ENCODE data around the gene SYT17.

Gene SYT17

GRCh38 chr16:19139436-19140091 lies 28.5 kb upstream of the SYT17 start:
- no peak for DNase-seq

GRCh38 chr16:19140396-19140795 lies 27.6 kb upstream of the SYT17 start:
- no peak for DNase-seq

- no peak for DNase-seq
Observed at GRCh38 chr16:19142939-19143598, 25.0 kb upstream of the SYT17 start.

GRCh38 chr16:19143599-19143956 lies 24.5 kb upstream of the SYT17 start:
- no peak for DNase-seq

- no peak for DNase-seq
Observed at GRCh38 chr16:19145010-19145409, 23.0 kb upstream of the SYT17 start.

DNA sequence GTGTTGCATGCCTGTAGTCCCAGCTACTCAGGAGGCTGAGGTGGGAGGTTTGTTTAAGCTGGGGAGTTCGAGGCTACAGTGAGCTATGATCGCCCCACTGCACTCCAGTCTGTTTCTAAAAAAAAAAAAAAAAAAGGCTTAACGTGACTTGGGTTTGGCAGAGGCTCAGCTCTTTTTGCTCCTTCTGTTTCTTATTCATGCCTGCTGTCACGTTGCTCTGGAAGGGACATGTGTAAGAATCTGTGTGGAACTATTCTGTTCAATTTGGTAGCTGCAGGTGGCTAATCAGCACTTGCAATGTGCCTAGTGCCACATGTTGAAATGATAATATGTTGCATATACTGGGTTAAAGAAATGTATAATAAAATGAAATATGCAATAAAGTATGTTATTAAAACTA lies 20.9 kb upstream of the SYT17 start:
- no peak for DNase-seq

DNA sequence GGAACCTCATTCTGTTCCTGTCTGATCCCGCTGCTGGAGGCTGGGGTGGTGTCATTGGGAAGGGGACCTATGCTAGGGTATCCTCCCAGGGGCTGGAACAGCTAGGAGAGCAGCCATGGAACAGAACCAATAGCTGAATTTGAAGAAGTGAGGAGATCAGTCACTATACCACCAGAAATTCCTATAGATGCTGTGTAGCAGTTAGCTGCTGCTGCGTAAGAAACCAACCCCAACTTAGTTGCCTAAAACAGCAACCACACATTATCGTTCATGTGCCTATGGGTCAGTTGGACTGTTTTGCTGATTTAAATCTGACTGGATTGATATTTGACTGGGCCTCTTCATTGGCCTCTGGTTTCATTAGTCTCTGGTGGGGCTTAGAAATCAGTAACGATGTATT lies 20.4 kb upstream of the SYT17 start:
- no peak for DNase-seq

DNA sequence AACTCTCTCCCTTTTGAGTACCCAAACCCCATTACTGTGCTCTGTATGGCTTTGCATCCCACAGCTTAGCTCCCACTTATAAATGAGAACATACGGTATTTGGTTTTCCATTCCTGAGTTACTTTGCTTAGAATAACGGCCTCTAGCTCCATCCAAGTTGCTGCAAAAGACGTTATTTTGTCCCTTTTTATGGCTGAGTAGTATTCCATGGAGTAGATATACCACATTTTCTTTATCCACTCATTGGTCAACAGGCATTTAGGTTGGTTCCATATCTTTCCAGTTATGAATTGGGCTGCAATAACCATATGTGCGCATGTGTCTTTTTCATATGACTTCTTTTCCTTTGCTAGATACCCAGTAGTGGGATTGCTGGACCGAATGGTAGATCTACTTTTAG lies 19.9 kb upstream of the SYT17 start:
- DNase-seq, result no peak

DNA sequence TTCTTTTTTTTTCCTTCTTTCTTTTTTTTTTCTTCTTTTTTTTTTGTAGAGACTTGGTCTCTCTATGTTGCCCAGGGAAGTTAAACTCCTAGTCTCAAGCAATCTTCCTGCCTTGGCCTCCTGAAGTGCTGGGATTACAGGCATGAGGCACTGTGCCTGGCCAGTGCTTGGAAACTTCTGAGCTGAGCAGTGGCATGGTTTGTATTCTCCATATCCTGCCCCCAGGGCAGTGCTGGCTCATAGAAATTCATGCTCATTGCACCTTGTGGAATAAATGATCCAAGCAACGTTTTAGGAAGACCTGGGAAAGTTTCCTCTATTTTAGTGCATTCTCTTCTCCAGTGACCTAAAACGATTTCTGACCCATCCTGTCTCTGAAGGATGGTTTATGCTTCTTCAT lies 16.7 kb upstream of the SYT17 start:
- no peak for DNase-seq

DNA sequence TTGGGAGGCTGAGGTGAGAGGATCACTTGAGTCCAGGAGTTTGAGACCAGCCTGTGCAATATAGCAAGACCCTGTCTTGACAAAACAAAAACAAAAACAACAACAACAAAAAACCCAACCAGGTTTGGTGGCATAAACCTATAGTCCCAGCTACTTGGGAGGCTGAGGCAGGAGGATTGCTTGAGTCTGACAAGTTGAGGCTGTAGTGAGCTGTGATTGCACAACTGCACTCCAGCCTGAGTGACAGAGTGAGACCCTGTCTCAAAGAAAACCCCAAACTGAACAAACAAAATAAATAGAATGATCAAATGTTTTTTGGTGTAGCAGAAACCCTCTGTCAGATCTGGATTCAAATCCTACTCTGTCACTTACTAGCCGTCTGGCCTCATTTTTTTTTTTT lies 16.0 kb upstream of the SYT17 start:
- no peak for DNase-seq

DNA sequence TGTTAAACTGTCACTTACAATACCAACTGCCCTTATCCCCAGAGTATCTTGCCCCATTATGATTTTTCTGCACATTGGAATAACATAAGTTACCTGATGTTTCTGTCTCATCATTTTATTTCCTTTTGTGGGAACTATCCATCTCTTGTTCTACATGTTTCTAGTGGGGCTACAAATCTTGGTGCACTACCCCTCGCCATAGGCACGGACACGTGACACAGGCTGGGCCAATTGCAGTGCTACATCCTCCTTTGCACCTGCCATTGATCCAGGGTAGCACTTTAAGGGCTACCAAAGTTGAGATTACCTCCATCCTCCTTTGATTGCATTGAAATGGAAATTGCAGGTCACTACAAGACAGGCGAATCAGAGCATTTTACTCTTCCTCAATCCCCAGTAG lies 14.2 kb upstream of the SYT17 start:
- DNase-seq, result no peak

DNA sequence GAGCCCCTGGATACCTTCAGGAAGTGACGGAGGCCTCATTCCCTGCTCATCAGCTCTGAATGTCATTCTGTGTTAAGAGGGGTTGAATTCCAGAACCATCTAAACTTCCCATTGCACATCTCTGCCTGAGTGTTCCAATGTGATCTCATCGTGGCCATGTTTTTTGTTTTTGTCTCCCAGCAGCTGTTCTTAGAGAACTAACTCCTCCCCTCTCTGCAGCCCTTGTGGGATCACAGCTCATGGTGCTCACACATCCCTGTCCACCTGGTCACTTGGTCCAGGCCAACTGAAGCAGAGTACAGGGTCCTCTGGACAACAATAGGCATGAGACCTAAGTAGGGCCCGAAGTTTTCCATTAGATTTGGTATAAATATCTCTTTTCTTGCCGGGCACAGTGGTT lies 6.0 kb upstream of the SYT17 start:
- DNase-seq, result no peak

- DNase-seq, result no peak
Observed at GRCh38 chr16:19163215-19163614, 4.8 kb upstream of the SYT17 start.

DNA sequence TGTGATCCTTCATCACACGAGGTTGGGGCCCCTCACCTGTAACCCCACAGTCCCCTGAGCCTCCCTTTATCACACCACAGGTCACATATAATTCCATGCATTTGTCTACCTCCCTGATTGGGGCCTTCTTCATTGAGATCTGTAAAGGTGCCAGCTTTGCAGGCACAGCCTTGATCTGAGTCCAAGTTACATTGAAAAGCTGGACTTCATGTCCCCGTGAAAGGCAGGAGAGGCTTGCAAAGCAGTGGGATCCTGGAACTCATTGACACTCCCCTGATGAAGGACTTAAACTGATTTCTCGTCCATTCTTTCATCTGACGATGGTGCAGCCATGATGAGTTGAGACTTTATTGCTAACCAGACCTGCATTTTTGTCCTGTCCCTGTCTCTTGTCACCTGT lies 3.8 kb upstream of the SYT17 start:
- DNase-seq, result no peak

GRCh38 chr16:19165101-19165500 lies 2.9 kb upstream of the SYT17 start:
- no peak for DNase-seq

DNA sequence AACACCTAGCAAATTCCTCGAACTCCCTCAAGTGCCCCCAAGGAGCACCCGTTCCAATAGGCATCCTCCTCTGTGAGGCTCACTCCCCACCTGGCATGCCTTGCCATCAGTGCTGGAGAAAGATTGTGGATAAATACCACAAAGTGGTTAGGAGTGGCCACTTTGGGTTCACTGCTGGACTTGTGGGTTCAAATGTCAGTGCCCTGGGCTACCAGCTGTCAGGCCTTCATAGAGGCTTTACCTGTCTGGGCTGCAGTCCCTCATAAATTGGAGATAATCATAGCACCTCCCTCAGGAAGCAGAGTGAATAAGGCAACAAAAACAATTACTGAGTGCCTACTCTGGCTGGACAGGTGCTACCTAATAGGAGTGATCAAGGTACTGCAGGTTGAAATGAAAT lies 1.5 kb upstream of the SYT17 start:
- DNase-seq, result no peak

GRCh38 chr16:19168371-19169081 lies 486 bp downstream of the SYT17 start:
- no peak for DNase-seq

DNA sequence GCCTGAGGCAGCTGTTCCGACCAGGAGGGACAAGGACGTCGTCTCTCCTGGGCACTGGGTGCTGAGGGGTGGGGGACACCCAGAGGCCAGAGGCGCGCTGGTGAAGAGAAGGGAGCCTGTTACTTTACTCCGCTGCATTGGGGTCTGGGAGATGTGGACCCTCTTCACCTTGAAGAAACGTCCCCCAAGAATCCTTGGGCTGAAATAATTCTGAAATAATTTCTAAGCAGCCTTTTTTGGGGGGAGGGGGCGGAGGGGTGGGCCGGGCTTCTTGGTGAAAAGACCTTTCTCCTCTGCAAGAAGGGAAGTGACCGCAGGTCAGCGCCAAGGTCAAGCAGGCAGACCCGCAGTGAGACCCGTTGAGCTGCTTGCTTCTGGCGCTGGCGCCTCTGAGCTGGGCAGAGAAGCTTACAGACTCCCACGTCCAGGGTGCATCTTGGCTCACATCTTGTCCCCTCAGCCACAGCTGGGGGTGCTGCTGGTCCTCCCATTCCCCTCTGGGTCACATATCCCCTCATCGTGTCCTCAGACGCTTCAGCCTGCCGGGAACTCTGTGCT lies 1.1 kb downstream of the SYT17 start:
- no peak for DNase-seq

- DNase-seq, result no peak
Observed at GRCh38 chr16:19170043-19170655, 2.1 kb downstream of the SYT17 start.

GRCh38 chr16:19172098-19172780 lies 4.2 kb downstream of the SYT17 start:
- DNase-seq, result no peak

DNA sequence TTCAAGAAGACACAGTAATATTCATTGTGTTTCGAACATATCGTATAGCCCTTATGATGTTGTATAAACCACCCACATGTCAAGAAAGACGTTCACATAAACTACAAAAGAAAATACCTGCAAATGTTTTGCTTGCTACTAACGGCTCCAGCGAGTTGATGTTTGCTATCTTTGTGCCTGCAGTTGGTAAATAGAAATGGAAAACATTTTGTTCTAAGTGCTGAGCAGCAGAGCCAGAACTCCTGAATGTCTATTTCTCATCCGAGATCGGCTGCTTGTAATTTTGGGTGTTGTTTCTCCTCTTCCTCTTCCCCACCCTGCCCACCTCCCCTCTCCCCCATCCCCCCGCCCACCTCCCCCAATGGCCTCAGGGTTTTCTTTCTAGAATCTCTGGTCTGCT lies 5.0 kb downstream of the SYT17 start:
- no peak for DNase-seq

DNA sequence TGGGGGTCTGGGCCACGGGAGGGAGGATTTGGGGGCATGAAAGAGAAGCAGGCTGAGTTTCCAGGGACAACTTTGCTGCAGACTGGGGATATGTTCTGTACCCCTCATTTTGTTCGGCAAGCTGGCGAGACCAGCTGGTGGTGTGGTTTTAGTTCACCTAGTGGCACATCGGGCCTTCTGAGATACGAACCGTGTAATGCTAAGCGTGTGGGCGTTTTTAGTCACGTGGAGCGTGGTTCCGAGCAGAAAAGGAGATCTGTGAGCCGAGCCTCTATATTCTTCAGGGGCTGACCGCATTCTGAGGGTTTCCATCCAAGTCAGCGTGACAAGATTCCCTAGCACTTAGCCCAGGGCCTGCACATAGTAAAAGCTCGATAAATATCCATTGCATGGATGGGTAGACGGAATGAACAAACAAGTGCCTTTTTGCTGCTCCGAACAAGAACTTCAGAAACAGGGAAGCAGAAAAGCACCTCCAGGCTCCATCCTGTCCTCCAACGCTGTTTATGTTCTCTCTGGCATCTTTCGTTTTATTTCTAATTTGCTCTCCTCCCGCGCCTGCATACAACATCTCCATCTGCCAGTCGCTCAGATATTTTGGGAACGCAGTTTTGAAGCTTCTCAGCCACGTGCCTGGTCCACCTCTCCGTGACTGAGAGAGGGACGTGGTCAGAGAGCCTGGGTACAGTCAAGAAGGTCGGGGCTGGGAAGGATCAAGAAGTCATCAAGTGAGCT lies 5.8 kb downstream of the SYT17 start:
- DNase-seq, result no peak

All from CD4-positive, alpha-beta T cell treated with Interleukin-12 subunit alpha and Interleukin-12 subunit beta, for 1 hour (primary cell).